NB4 (cell line): ENCODE measurements around the gene ABLIM2.
A peak's percentile ranks its signal among the peaks of the same experiment; 100 is the strongest.

ENCODE experiments used
- DNase-seq: peaks from one replicate; pipeline ENCODE4 v3.0.0; 2010; ENCODE audit warnings: low read depth
- H3K4me3 ChIP-seq: one replicate; pipeline ENCODE4 v1.5.1; 2011; ENCODE audit warnings: mild to moderate bottlenecking, low read depth, low read length, moderate library complexity
- MYC ChIP-seq: IDR thresholded peaks from 2 replicates; pipeline ENCODE4 v1.6.1; 2011; ENCODE audit warnings: low read depth, low read length
- POLR2A ChIP-seq: IDR thresholded peaks from 2 replicates; pipeline ENCODE4 v1.6.1; 2011; ENCODE audit warnings: mild to moderate bottlenecking; ENCODE audit not compliant: insufficient read length; ENCODE audit errors: extremely low read depth
- TF ChIP-seq, protein P1 (sequence below): IDR thresholded peaks from one replicate; pipeline ENCODE4 v1.5.1; 2012; ENCODE audit warnings: low read depth, low read length
- TF ChIP-seq, protein P2 (sequence below): IDR thresholded peaks from 2 replicates; pipeline ENCODE4 v1.6.1; 2011; ENCODE audit warnings: low read depth, low read length

The ABLIM2 gene

DNA sequence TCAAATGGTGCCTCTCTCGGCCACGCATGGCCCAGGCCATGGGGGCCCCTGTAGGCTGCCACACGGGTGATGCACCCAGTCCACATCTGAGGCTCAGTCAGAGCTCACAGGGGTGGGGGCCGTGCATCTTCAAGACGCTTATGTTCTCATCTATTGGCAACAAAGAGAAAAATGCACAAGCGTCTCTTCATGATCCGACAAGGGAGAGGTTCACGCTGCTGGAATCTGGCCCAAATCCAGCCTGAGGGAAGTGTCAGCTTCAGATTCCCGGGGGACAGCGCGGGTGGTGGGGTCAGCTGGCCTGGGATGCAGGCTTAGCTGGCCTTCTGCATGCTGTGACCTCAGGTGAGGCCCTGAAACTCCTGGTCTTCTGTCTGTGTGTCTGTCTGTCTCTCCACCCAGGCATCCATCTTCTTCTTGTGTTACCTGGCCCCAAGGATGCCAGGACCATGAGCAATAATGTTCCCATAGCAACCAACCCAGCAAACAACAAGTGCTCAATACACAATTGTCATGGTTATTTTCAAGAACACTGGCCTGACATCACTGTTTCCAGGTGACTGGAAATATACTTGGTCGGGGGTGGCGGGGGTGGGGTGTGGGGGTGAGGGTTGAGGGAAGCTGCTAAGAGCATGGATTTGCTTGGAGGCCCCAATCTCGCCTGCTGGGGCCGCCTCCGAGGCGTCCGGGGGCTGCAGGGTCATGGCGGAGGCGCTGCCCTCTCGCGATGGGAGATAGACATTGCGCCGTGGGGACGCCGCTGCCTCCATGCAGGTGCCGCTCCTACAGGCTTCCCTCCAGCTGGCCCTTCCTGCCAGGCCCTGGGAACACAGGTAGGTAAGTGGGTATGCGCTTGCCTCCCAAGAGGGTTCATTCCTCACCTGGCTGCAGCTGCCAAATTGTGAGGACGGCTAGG lies 48.3 kb downstream of the ABLIM2 start:
- DNase-seq: peak; percentile 35
- TF ChIP-seq, protein P1, sequence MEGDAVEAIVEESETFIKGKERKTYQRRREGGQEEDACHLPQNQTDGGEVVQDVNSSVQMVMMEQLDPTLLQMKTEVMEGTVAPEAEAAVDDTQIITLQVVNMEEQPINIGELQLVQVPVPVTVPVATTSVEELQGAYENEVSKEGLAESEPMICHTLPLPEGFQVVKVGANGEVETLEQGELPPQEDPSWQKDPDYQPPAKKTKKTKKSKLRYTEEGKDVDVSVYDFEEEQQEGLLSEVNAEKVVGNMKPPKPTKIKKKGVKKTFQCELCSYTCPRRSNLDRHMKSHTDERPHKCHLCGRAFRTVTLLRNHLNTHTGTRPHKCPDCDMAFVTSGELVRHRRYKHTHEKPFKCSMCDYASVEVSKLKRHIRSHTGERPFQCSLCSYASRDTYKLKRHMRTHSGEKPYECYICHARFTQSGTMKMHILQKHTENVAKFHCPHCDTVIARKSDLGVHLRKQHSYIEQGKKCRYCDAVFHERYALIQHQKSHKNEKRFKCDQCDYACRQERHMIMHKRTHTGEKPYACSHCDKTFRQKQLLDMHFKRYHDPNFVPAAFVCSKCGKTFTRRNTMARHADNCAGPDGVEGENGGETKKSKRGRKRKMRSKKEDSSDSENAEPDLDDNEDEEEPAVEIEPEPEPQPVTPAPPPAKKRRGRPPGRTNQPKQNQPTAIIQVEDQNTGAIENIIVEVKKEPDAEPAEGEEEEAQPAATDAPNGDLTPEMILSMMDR: peak; percentile 29
- TF ChIP-seq MYC: no peak
- TF ChIP-seq, protein P2, sequence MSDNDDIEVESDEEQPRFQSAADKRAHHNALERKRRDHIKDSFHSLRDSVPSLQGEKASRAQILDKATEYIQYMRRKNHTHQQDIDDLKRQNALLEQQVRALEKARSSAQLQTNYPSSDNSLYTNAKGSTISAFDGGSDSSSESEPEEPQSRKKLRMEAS: no peak
- no peak for TF ChIP-seq POLR2A
- H3K4me3 ChIP-seq: no peak overlapping the region

DNA sequence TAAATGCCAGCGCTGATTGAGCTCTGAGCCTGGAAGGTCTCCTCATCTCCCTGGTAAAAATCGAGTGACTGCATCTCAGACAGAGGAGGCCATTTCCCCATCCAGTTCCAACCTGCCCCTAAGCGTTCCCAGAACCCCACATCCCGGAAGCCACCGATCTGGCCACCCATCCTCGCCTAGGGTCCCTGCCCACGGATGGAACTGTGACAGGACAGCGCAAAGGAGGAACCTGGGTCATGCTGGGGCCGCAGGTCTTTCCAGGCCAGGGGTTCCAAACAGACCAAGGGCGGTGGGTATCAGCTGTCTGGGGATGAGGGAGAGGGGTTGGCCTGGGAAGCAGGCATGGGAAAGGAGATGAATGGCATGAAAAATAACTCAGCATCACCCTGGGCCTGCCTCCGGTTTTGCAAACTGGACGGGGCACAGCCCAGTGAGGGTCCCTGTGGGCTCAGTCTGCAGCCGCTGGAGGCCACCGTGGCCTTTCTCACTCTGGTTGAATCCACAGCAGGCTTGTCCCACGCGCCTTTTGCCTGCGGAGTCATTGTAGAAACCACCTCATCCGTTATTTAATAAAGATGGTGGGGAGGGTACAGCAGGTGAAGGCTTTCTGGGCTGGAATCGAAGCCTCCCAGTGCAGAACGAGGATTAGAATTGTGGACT lies 49.1 kb downstream of the ABLIM2 start:
- no peak overlapping the region for H3K4me3 ChIP-seq
- TF ChIP-seq, protein P1: no peak
- TF ChIP-seq MYC: no peak
- DNase-seq: no peak

DNA sequence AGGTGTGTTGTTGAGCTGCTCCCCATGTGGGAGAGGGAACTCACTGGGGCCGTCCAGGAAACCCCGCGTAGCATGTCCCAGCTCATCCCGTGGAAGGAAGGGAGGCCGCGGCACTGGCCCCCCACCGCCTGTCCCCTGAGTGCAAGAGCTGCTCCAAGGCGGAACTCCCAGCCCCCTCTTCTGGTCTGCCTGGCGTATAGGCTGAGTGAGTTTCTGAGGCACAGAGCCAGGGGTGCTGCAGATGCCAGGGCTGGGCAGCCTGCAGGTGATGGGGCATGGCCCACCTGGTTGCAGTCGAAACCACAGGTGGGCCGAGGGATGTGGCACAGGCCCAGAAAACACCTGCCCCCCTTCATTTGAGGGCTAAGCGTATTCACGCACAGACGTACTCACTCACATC lies 49.6 kb downstream of the ABLIM2 start:
- H3K4me3 ChIP-seq: no peak overlapping the region
- DNase-seq: no peak
- TF ChIP-seq, protein P1: no peak

DNA sequence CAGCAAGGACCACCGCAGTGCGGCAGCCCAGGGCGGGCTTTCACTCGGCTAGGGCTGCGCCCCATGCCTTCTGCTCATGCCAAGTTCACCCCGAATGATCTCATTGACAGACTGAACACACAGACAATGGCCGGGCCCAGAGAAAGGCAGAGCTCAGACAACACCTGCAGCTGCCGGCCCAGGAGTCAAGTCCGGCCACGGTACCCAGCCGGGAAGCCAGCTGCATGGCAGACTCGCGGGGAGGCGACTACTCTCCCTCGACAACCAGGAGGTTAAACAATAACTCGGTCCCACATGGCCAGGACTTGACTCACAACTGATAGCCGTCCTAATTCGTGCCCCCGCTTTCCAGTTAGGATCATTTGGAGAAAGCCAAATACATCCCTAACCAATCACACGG lies 50.4 kb downstream of the ABLIM2 start:
- no peak for DNase-seq
- no peak for TF ChIP-seq POLR2A
- no peak for TF ChIP-seq MYC
- TF ChIP-seq, protein P2: no peak
- TF ChIP-seq, protein P1: no peak
- H3K4me3 ChIP-seq: no peak overlapping the region

DNA sequence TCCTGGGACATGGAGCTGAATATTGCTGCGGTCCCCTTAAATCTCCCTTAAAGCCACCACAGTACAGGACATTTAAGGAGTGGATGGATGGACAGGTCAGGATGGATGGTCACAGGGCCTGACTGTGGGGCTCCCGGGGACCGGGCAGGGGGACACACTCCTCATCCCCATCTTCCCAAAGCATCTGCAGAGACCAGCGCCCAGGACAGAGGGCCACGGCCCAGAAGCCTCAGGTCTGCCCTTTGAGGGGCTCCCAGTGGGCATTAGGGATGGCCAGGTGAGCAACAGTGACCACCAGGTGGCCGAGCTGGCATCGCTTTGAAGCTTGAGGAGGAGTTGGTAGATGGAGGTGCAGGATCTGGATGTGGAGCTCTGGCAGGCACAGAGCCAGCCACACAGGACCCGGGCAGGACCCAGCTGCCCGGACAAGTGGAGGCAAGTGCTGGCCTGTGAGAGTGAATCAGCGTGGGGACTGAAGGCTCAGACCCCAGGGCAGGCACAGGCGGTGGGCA lies 51.4 kb downstream of the ABLIM2 start:
- TF ChIP-seq, protein P1: no peak
- TF ChIP-seq MYC (no peak), POLR2A (no peak)
- TF ChIP-seq, protein P2: no peak
- DNase-seq: no peak

More for the DNA sequence above, 51.4 kb downstream of the ABLIM2 start:
- no peak overlapping the region for H3K4me3 ChIP-seq
